GM19025 (cell line): ENCODE data around the gene EPHB2.

Experiments used
- ATAC-seq: cut with Tn5 transposase; IDR thresholded peaks from one replicate; pipeline ENCODE4 v1.9.1; 2021; ENCODE audit warnings: mild to moderate bottlenecking, low read depth, moderate library complexity; ENCODE audit not compliant: unreplicated experiment

EPHB2 gene

GRCh38 chr1:22875241-22875640, 164.6 kb downstream of the EPHB2 start:
- ATAC-seq: no peak

DNA sequence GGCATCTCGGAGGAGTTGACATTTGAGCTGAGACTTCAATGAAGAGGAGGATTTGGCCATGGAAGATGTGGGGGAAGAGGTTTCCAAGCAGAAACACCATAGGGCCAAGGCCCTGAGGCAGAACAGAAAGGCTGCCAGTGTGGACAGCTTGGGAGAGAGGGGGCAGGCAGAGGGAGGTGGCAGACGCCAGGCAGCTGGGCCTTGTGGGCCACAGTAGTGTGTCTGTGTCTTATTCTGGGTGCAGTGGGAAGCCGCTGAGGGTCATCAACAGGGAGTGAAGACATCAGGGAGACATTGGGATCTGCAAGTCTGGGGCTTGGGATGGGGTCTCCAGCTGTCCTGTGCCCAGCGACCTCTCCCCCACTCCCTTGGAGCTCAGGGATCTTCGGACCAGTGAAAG, 165.2 kb downstream of the EPHB2 start:
- no peak for ATAC-seq

DNA sequence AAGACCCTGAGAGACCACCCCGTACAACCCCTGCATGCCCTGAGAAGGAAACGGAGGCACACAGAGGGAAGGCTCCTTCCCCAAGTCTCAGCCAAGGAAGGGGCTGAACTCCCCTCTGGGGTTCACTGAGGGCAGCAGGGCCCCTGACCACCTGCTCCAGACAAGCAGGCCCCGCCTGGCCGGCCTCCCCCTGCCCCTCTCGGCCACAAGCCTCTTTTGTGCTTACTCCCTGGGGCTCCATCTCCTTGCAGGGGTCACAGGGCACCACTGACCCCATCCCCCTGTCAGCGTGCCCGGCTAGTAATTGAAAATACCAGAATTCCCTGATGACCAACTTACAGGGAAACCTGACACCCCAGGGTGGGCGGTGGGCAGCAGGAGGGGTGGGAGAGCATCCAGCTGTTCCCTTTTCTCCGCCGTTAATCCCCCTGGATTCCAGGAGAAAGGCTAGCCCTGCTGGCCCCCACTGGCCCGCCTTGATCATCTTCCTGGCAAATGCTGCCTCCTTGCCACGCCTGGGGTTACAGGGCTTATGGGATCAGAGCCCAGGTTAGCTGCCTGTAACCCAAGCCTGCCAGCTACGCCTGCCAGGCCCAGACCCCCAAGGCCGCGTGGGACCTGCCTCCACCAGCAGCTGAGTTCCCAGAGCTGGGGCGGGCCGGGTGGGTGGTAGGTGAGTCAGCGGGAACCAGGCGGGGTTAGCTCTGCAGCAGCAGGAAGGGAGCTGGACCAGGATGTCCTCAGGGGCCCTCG, 165.9 kb downstream of the EPHB2 start:
- ATAC-seq: no peak

DNA sequence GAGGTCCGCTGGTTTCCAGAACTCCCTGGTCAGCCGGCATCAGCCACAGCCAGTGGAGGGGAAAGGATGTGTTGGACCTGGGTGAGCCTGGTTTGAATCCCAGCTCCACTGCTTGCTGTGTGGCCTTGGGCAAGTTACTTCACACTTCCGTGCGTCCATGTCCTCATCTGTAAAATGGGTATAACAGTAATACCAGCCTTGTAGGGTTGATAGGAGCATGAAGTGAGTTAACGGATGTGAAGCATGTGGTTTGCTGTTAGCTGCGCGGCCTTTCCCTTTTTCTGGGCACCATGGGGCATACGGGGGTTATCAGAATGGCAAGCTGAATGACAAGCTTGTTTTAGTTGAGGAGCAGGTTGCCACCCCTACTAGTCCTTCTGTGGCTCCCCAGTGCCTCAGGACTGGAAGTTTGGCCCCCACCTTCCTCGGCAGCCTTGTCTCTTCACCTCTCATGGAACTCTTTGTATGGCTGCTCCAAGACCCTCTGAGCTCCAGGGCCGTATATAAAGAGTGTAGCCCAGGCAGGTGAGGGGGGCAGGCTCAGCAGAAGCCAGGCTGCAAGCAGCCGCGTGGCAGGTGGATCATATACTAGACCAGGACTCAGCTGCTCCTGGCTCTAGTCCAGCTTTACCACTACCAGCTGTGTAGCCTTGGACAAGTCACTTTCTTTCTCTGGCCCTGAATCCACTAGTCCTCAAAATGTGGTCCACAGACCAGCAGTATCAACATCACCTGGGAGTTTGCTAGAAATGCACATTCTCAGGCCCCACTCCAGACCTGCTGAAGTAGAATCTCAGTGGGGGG, 166.7 kb downstream of the EPHB2 start:
- ATAC-seq: no peak

DNA sequence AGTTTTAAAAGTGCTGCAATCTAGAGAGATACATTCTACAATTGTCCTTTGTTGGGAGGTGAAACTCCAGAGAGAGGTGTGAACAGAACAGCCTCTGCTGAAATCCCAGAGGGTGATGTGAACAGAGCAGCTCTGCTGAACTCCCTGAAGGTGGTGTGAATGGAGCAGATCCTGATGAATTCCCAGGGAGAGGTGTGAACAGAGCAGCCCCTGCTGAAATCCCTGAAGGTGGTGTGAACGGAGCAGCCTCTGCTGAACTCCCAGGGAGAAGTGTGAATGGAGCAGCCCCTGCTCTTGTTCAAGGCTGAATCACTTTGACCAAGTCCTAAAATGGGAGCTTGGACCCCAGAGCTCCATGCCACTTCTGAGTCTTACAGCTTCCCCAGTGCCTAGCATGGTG, 167.3 kb downstream of the EPHB2 start:
- ATAC-seq: no peak

DNA sequence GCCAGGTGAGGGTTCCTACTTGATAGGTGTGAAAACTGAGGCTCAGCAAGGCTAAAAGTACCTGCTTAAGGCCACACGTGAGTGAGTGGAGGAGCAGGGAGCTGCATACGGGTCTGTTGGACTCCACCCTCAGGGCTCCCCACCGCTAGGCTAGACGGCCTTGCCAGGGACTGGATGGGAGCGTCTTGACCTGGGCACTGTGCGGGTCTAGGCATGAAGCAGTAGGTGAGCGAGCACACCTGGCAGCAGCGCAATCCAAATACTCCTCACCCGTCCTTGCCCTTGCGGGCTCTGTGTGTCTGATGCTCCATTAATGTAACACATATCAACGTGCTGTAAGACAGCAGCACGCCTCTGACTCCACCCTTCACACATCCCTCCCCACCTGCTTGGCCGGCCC, 168.0 kb downstream of the EPHB2 start:
- ATAC-seq: no peak

DNA sequence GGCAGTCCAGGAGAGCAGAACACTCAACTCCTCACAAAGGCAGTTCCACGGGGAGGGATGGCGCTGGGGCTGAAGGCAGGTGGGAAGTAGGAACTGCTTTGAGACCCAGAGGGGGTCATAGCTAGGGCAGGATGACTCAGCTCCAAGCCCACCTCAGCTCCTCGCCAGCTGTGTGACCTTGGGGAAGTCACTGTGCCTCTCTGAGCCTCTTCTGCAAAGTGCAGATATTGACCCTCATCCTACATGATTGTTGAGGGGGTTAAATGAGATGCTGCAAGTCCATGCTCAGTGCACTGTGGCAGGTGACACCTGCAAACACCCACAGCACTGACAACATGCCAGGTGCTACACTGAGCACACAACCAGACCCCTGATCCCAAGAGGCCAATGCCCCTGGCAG, 168.8 kb downstream of the EPHB2 start:
- no peak for ATAC-seq

- ATAC-seq: no peak
Measured at GRCh38 chr1:22880174-22880601, 169.5 kb downstream of the EPHB2 start.

GRCh38 chr1:22883406-22883805, 172.8 kb downstream of the EPHB2 start:
- no peak for ATAC-seq

GRCh38 chr1:22884806-22885530, 174.3 kb downstream of the EPHB2 start:
- ATAC-seq: no peak

DNA sequence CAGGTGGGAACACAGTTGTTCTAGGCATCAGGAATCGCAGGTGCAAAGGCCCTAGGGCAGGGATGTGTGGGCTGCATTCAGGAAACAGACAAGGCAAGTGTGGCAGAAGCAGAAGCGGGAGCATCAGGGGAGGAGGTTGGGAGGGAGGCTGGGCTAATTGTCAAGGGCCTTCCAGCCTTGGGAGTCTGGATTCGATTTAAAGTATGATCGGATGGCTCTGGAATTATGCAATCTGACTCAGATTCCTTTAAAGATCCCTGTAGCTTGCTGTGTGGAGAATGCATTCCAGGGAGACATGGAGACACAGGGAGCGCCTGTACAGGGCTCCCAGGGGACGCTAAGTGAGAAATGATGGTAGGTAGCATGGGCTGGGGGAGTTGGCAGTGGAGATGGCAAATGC, 175.6 kb downstream of the EPHB2 start:
- ATAC-seq: no peak

GRCh38 chr1:22887491-22887890, 176.9 kb downstream of the EPHB2 start:
- ATAC-seq: no peak

- ATAC-seq: no peak
Measured at GRCh38 chr1:22888320-22889075, 177.9 kb downstream of the EPHB2 start.

GRCh38 chr1:22889213-22889827, 178.7 kb downstream of the EPHB2 start:
- ATAC-seq: no peak

- ATAC-seq: no peak
Measured at GRCh38 chr1:22892789-22893188, 182.2 kb downstream of the EPHB2 start.

DNA sequence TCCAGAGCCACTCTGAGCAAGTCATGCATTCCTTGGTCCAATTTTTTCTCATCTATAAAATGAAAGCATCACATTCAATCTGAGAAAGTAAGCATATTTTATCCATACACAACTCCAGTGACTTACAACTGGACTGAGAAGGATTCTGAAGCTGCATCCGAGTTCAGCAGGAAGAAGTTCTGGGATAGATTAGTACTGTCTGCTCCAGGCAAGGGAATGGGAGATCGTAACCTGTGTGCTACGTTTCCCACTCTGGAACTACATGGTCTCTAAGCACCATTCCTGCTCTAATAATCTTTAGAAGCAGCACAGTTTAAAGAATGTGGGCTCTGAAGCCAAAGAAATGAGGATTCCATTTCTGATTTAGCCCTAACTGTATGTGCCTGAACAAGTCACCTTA, 182.7 kb downstream of the EPHB2 start:
- no peak for ATAC-seq

DNA sequence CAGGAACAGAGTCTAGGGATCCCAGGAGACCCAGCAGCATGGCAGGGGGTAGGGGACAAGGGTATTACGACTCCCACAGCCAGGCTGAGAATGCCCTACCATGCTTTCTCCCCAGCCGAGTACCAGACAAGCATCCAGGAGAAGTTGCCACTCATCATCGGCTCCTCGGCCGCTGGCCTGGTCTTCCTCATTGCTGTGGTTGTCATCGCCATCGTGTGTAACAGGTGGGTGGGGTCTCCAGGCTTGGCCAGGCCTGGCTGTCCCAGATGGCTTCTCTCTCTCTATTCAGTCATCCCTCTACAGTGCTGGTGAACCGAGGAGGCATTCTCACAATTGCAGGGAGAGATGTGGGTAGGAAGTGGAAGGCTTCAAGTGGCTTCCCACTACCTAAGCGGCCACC, 184.7 kb downstream of the EPHB2 start:
- ATAC-seq: no peak

DNA sequence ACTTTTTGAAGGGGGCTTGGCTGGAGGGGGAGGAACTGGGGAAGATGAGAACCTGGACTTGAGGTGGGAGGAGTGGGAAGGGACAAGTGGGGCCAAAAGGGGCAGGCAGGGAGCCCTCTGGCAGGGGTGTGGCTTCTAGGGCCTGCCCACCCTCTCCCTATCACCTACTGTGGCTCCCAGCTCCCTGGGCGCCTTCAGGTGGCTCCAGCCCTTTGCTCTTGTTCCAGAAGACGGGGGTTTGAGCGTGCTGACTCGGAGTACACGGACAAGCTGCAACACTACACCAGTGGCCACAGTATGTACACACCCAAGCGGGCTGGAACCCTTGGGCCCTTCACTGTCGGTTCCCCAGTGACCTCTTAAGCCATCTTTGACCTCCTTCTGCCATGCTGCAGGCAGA, 185.5 kb downstream of the EPHB2 start:
- no peak for ATAC-seq

DNA sequence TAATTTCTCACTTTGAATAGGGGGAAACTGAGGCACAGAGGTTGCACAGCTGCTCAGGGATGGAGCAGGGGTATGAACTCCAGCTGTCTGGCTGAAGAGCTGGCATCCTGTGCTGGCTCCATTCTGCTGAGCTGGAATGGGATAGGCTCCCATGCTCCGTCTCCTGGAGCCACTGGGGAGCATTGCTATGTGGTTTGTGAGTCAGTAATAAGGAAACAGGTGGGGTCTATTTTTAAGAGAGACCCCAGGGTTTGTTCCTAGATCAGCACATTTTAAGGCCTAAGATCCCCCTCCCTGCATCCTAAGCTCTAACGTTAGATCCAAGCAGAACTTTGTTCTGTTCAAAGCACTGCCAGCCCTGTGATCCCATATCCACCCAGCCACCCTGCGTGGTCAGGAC, 189.8 kb downstream of the EPHB2 start:
- no peak for ATAC-seq

- no peak for ATAC-seq
Measured at GRCh38 chr1:22903113-22903512, 192.5 kb downstream of the EPHB2 start.
